Activated CD4-positive, alpha-beta T cell treated with anti-CD3 and anti-CD28 coated beads for 36 hours (primary cell): Measurements from ENCODE around the gene NMNAT2. TPM values are rescaled to one million over a fixed set of nuclear protein-coding genes. Genes with fewer than 3 reads are reported as not detected.
"Not testable (repeated sequence)": the region's sequence is repeated elsewhere in the genome, so short reads cannot be mapped to it uniquely, and the experiment has no call there.

Experiments used
- ATAC-seq: fragments of 200-7000 bp; cut with Tn5 transposase; one replicate; pipeline ENCODE4 v1.10.0; 2021; ENCODE audit warnings: mild to moderate bottlenecking, moderate library complexity
- CTCF ChIA-PET: fragments of 350-600 bp; sonication (Branson Sonifier 250); formaldehyde crosslinking; loops from one replicate; lab custom pipeline; 2021; ENCODE audit warnings: antibody characterized with exemption; lab: Charles Lee
- POLR2A ChIA-PET: fragments of 350-600 bp; sonication (Branson Sonifier 250); formaldehyde crosslinking; loops from one replicate; lab custom pipeline; 2021; ENCODE audit warnings: antibody characterized with exemption, inconsistent platforms; lab: Charles Lee
- DNase-seq: peaks from one replicate; pipeline ENCODE4 v3.0.0-alpha.2; 2020
- H3K27ac Mint-ChIP-seq: one replicate; pipeline ENCODE4 v1.8.0; 2021; ENCODE audit warnings: mixed read lengths
- H3K27me3 Mint-ChIP-seq: one replicate; pipeline ENCODE4 v1.8.0; 2021; ENCODE audit warnings: mixed read lengths
- H3K36me3 Mint-ChIP-seq: one replicate; pipeline ENCODE4 v1.8.0; 2021; ENCODE audit warnings: low read depth, mixed read lengths
- H3K4me1 Mint-ChIP-seq: one replicate; pipeline ENCODE4 v1.8.0; 2021; ENCODE audit warnings: mixed read lengths
- H3K4me3 Mint-ChIP-seq: one replicate; pipeline ENCODE4 v1.8.0; 2021; ENCODE audit warnings: mild to moderate bottlenecking, moderate library complexity, mixed read lengths
- H3K9me3 Mint-ChIP-seq: one replicate; pipeline ENCODE4 v1.8.0; 2021; ENCODE audit warnings: low read depth, mixed read lengths
- intact Hi-C, 2 experiments: fragments of 100-400 bp; cut with DNase I in 1 of 2; cut with micrococcal nuclease in 1 of 2; formaldehyde crosslinking; loops; one replicate each; pipeline versions ENCODE4 v1.14.2 to v1.15.1; 2022 to 2024; cut with DNase I, micrococcal nuclease
- total RNA-seq, 2 experiments: library from RNA; stranded (reverse); gene quantifications; one replicate each; pipeline ENCODE4 v1.2.3, GENCODE V29; 2021

NMNAT2 gene
- total RNA-seq, 2 experiments from 2014 or later: not detected

DNA sequence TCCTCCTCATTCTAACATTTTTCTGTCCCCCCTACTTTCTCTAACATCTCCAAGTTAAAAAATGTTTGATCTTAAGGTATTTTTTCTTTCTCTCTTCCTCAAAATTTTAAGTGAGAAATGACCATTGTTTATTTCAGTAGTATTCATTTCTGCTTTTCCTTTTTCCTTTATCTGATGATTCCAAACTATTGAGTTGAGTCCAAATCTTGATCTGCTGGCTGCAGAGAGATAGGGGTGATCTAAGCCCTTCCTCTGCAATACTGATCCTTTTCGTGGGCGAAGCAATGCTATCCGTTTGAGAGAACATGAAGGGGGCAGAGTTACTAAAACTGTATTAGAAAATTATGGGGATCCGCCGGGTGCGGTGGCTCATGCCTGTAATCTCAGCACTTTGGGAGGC, 516 bp upstream of the NMNAT2 start:
- peaks cover 26% of the 10 kb centered on the region for H3K4me1 Mint-ChIP-seq
- intact Hi-C loops: no loop called here
- DNase-seq (no peak), ATAC-seq (no peak)
- ChIA-PET CTCF (no interaction called here), POLR2A (no interaction called here)
- H3K27me3 Mint-ChIP-seq: peaks cover 55% of the 10 kb centered on the region
- H3K4me3 Mint-ChIP-seq: no peak overlapping the region
- H3K27ac Mint-ChIP-seq: no peak overlapping the region
- H3K9me3 Mint-ChIP-seq: no peaks in the 10 kb centered on the region
- no peaks in the 10 kb centered on the region for H3K36me3 Mint-ChIP-seq

DNA sequence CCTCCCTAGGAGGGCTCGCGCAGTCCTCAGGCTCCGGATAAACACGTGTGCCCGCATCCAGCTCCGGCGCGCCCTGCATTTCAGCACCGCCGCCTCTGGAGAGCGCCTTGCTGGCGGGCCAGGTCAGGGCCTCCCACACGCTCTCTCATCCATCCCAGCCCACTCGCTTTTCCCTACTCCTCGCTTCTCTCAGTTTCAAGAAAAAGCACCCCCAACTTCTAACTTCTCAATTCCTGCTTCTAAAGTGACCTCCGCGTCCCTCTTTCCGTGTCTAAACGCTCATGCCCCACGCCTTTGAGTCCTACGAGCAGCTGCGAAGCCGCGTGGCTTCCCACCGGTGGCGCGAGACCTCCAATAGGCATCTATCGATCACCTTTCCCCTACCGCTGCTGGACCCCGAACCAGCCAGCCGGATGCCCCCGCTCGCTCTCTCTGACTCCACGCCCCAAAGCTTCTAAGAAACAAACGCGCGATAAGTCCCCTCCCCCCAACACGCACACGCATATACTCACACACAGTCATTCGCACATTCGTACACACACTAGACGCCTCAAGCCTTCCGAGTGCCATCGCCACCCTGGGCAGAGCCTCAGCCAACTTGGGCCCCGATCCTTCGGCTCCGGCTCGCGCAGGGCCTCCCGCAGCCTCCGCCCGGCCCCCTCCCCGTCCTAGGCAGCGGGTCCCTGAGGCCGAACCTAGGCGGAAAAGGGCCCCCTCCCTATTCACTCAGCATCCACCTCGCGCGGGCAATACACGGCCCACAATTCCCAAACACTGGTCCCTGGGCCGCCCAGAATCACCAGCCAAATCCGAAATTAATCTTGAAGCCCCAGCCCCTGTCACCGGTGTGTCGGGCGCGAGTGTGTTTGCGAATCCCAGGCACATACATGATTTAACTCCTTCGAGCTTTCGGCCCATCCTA, 1.1 kb downstream of the NMNAT2 start:
- DNase-seq (peak; percentile 72), ATAC-seq (peak; percentile 75)
- Mint-ChIP-seq H3K27me3 (peaks cover 53% of the 10 kb centered on the region), H3K36me3 (no peaks in the 10 kb centered on the region), H3K4me3 (peak overlapping the region; percentile 47), H3K4me1 (peaks cover 26% of the 10 kb centered on the region), H3K27ac (no peak overlapping the region), H3K9me3 (no peaks in the 10 kb centered on the region)
- POLR2A ChIA-PET: no interaction called here
- intact Hi-C loops: no loop called here
- CTCF ChIA-PET: no interaction called here

- POLR2A ChIA-PET: no interaction called here
Observed at GRCh38 chr1:183414365-183414764, 3.8 kb downstream of the NMNAT2 start.

DNA sequence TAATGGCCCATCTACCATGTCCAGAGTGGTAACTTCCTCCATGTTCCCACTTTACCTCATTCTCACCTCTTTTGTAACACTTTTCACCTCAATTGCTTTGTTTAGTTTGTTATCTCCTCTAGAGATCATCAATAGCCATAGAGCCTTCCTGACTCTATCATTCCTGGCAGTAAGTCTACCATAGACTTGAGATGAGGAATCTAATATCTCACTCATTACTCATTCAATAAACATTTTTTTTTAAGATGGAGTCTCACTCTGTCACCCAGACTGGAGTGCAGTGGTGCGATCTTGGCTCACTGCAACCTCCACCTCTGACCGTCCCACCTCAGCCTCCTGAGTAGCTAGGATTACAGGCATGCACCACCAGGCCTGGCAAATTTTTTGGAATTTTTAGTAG, 7.1 kb downstream of the NMNAT2 start:
- DNase-seq (no peak), ATAC-seq (no peak)
- no peaks in the 10 kb centered on the region for H3K4me1 Mint-ChIP-seq
- H3K36me3 Mint-ChIP-seq: no peaks in the 10 kb centered on the region
- CTCF ChIA-PET: no interaction called here
- no peak overlapping the region for H3K27ac Mint-ChIP-seq
- H3K27me3 Mint-ChIP-seq: peaks cover 29% of the 10 kb centered on the region
- intact Hi-C loops: no loop called here
- H3K4me3 Mint-ChIP-seq: no peak overlapping the region
- POLR2A ChIA-PET: no interaction called here
- no peaks in the 10 kb centered on the region for H3K9me3 Mint-ChIP-seq

More at GRCh38 chr1:183414365-183414764, 3.8 kb downstream of the NMNAT2 start:
- CTCF ChIA-PET: no interaction called here
- intact Hi-C loops: no loop called here
- no peaks in the 10 kb centered on the region for H3K36me3 Mint-ChIP-seq
- no peak overlapping the region for H3K27ac Mint-ChIP-seq
- peaks cover 26% of the 10 kb centered on the region for H3K4me1 Mint-ChIP-seq
- no peak overlapping the region for H3K4me3 Mint-ChIP-seq
- ATAC-seq (no peak), DNase-seq (no peak)
- no peaks in the 10 kb centered on the region for H3K9me3 Mint-ChIP-seq
- H3K27me3 Mint-ChIP-seq: peaks cover 45% of the 10 kb centered on the region

GRCh38 chr1:183407961-183408360, 10.2 kb downstream of the NMNAT2 start:
- H3K36me3 Mint-ChIP-seq: no peaks in the 10 kb centered on the region
- no peak overlapping the region for H3K27ac Mint-ChIP-seq
- POLR2A ChIA-PET: no interaction called here
- DNase-seq (no peak), ATAC-seq (no peak)
- intact Hi-C loops: no loop called here
- H3K9me3 Mint-ChIP-seq: no peaks in the 10 kb centered on the region
- H3K4me1 Mint-ChIP-seq: no peaks in the 10 kb centered on the region
- H3K4me3 Mint-ChIP-seq: no peak overlapping the region
- peaks cover 40% of the 10 kb centered on the region for H3K27me3 Mint-ChIP-seq
- CTCF ChIA-PET: interaction anchor here (0.6 kb wide), 1 partner anchor 795 kb away, joined by 3 read pairs; no protein-coding TSS in a partner anchor

- DNase-seq (no peak), ATAC-seq (no peak)
- Mint-ChIP-seq H3K36me3 (no peaks in the 10 kb centered on the region), H3K27me3 (peaks cover 40% of the 10 kb centered on the region), H3K9me3 (no peaks in the 10 kb centered on the region), H3K4me1 (no peaks in the 10 kb centered on the region), H3K27ac (no peak overlapping the region), H3K4me3 (no peak overlapping the region)
- ChIA-PET POLR2A (no interaction called here), CTCF (no interaction called here)
- intact Hi-C loops: no loop called here
Observed at GRCh38 chr1:183407474-183407873, 10.7 kb downstream of the NMNAT2 start.

- intact Hi-C loops: no loop called here
- DNase-seq (no peak), ATAC-seq (no peak)
- H3K36me3 Mint-ChIP-seq: no peaks in the 10 kb centered on the region
- no peak overlapping the region for H3K4me3 Mint-ChIP-seq
- POLR2A ChIA-PET: no interaction called here
- no peaks in the 10 kb centered on the region for H3K9me3 Mint-ChIP-seq
- H3K27me3 Mint-ChIP-seq: peaks cover 32% of the 10 kb centered on the region
- H3K4me1 Mint-ChIP-seq: no peaks in the 10 kb centered on the region
- H3K27ac Mint-ChIP-seq: no peak overlapping the region
- CTCF ChIA-PET: interaction anchor here (0.6 kb wide), 1 partner anchor 326 kb away, joined by 4 read pairs; no protein-coding TSS in a partner anchor
Observed at GRCh38 chr1:183404476-183404875, 13.7 kb downstream of the NMNAT2 start.

- ChIA-PET CTCF (interaction anchor here (0.6 kb wide), 1 partner anchor 301 kb away, joined by 3 read pairs; no protein-coding TSS in a partner anchor), POLR2A (no interaction called here)
- DNase-seq: no peak
- Mint-ChIP-seq H3K27me3 (peaks cover 34% of the 10 kb centered on the region), H3K27ac (no peak overlapping the region), H3K36me3 (no peaks in the 10 kb centered on the region), H3K4me3 (no peak overlapping the region), H3K9me3 (no peaks in the 10 kb centered on the region), H3K4me1 (no peaks in the 10 kb centered on the region)
- intact Hi-C loops: no loop called here
- no peak for ATAC-seq
Observed at GRCh38 chr1:183403498-183403897, 14.7 kb downstream of the NMNAT2 start.

- CTCF ChIA-PET, H3K4me3 Mint-ChIP-seq, POLR2A ChIA-PET, DNase-seq, H3K36me3 Mint-ChIP-seq, intact Hi-C loops, ATAC-seq, H3K4me1 Mint-ChIP-seq, H3K27ac Mint-ChIP-seq, H3K9me3 Mint-ChIP-seq: not testable (repeated sequence)
- peaks cover 32% of the 10 kb centered on the region for H3K27me3 Mint-ChIP-seq
Observed at GRCh38 chr1:183401565-183401964, 16.6 kb downstream of the NMNAT2 start.

DNA sequence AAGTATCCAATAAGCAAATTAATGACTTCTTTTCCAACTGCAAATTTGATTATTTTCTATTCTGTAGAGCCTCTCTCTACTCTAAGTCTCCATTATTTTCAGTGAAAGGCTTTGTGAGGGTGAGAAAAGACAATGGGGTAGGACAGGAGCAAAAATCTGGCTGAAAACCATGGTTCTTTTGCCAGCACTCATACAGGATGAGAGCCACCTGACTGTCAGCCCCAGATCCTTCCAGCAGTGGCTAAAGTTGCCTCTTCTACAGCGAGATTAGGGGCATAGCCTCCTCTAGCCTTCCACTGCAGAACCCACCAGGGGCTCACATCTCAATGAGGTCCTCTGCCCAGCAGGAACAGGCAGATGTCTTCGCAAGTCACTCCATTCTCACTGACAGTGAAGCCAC, 23.7 kb downstream of the NMNAT2 start:
- ChIA-PET CTCF (no interaction called here), POLR2A (no interaction called here)
- intact Hi-C loops: no loop called here
- no peak overlapping the region for H3K4me3 Mint-ChIP-seq
- no peaks in the 10 kb centered on the region for H3K9me3 Mint-ChIP-seq
- no peaks in the 10 kb centered on the region for H3K36me3 Mint-ChIP-seq
- no peak overlapping the region for H3K27ac Mint-ChIP-seq
- no peak for DNase-seq
- no peaks in the 10 kb centered on the region for H3K4me1 Mint-ChIP-seq
- no peak for ATAC-seq
- H3K27me3 Mint-ChIP-seq: peaks cover 17% of the 10 kb centered on the region

- POLR2A ChIA-PET: no interaction called here
- H3K36me3 Mint-ChIP-seq: no peaks in the 10 kb centered on the region
- intact Hi-C loops: no loop called here
- H3K9me3 Mint-ChIP-seq: no peaks in the 10 kb centered on the region
- H3K27ac Mint-ChIP-seq: no peak overlapping the region
- no peaks in the 10 kb centered on the region for H3K4me1 Mint-ChIP-seq
- DNase-seq: no peak
- no peak for ATAC-seq
- no peak overlapping the region for H3K4me3 Mint-ChIP-seq
- CTCF ChIA-PET: no interaction called here
- peaks cover 14% of the 10 kb centered on the region for H3K27me3 Mint-ChIP-seq
Observed at GRCh38 chr1:183391863-183392262, 26.3 kb downstream of the NMNAT2 start.

- Mint-ChIP-seq H3K27me3 (peaks cover 11% of the 10 kb centered on the region), H3K9me3 (no peaks in the 10 kb centered on the region), H3K4me3 (no peak overlapping the region), H3K36me3 (no peaks in the 10 kb centered on the region), H3K4me1 (no peaks in the 10 kb centered on the region), H3K27ac (no peak overlapping the region)
- ATAC-seq (no peak), DNase-seq (no peak)
- CTCF ChIA-PET: no interaction called here
- intact Hi-C loops: no loop called here
- POLR2A ChIA-PET: no interaction called here
Observed at GRCh38 chr1:183390561-183390960, 27.6 kb downstream of the NMNAT2 start.
